ENCODE measurements around the gene EPHA7. TPM values are rescaled to one million over a fixed set of nuclear protein-coding genes. Genes with fewer than 3 reads are reported as not detected.

EPHA7 gene
- total RNA-seq, 1 experiment from 2014 or later, result not detected

DNA sequence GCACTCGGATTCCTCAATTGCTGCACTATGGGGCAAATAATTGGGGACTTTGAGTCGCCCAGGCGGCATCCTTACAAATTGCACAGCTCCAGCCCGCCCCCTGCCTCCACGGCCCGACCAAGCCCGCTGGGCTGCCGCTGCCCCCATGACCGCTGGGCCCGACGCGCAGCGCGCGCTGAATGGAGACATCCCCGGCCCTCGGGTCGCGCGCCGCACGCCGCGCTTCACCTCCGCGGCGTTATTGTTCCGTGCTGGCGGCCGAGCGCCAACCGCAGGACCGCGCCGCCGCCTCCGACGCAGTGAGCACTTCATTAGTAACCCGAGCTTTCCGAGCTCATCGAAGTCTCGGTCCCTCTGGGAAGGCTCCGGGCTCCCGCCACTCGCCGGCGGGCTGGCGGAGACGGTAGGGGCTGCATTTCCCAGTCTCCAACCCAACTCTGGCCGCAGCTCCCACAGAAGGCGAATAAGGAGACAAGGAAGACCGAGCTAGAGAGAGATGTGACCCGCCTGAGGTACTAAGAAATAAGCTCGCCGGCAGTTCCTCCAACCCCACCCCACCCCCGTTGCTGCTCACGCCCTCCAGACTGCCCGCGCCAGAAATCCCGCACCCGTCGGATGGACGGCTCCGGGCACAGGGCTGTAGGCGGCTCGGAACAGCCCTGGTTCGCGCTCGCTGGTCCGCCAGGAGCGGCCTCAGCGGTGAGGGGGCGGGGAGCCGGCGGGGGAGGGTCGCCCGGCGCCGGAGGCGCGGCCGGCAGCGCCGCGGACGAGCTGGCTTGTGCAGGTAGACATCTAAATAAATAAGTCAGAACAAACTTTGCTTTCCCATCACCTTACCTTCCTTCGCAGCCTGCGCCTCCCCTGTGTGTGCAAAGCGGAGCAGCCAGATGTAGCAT is 703 bp downstream of the EPHA7 start:
- CTCF ChIA-PET, result no interaction called here

DNA sequence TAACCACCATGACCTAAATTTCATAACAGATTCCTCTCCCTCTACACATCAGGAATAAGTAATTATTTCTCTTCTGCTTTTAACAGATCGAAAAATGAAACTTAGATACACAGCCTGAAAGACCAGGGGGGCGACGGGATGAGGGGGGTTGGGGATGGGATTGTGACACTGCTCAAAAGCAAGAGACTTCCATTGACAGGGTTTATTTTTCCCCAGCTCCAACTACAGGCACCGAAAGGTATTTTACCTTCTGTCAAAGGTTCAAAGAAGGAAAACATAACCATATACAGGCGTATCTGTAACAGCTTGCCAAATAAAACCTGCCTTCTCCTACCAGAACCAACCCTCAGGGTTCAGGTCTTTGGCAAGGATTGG is 1.3 kb downstream of the EPHA7 start:
- BruUV-seq (replicated peaks), result no TSS peak
- Histone ChIP-seq H3K9me2 (ENCODE audit: insufficient read depth) (no peaks in the 10 kb centered on the region), H3K4me2 (ENCODE audit: low read length) (no peak overlapping the region), H3K36me3 (ENCODE audit: control insufficient read depth in 1 of 2, insufficient read depth in 2 of 2, low read length in 2 of 2) (no peaks in the 10 kb centered on the region), H3K9me3 (ENCODE audit: control insufficient read depth in 1 of 2, insufficient read depth in 1 of 2, low read depth in 1 of 2, low read length in 2 of 2) (peaks cover 0 to 9% of the 10 kb centered on the region in 2 experiments; a peak in 2 of 4 replicates), H3K79me2 (ENCODE audit: insufficient read depth, low read length) (no peaks in the 10 kb centered on the region), H3K27ac (ENCODE audit: low read depth, low read length) (no peak overlapping the region), H3K4me3 (replicated peaks in 1 of 2; ENCODE audit: low read depth in 1 of 2, low read length in 2 of 2) (no peak overlapping the region), H3K4me1 (ENCODE audit: control insufficient read depth in 1 of 2, insufficient read depth in 2 of 2, low read length in 2 of 2) (no peaks in the 10 kb centered on the region), H2AFZ (ENCODE audit: low read depth, low read length, poor library complexity, severe bottlenecking) (no peak overlapping the region), H3K9ac (ENCODE audit: low read length) (no peak overlapping the region), H3K27me3 (ENCODE audit: insufficient read depth, low read length) (no peaks in the 10 kb centered on the region), H4K20me1 (ENCODE audit: insufficient read depth) (no peaks in the 10 kb centered on the region)
- DNase-seq (ENCODE audit: low read depth, low spot score), result no peak
- ChIA-PET CTCF (no interaction called here), RAD21 (ENCODE audit: low non-redundant PET in 1 of 2, low total read pairs in 2 of 2, uncharacterized antibody in 2 of 2, unreplicated experiment in 2 of 2) (no interaction called here), POLR2A (no interaction called here)
- TF ChIP-seq YY1 (IDR thresholded peaks at IDR 0.05; ENCODE audit: extremely low read depth, insufficient replicate concordance, low read depth, low read length) (no peak), JUND (IDR thresholded peaks at IDR 0.05) (no peak), ELF1 (IDR thresholded peaks at IDR 0.05; ENCODE audit: borderline replicate concordance, low read depth) (no peak), EZH2 (IDR thresholded peaks at IDR 0.05) (no peak), EZH2phosphoT487 (IDR thresholded peaks at IDR 0.05; ENCODE audit: borderline replicate concordance) (no peak), CBX3 (IDR thresholded peaks at IDR 0.05; ENCODE audit: low read depth) (no peak), CTCF (IDR thresholded peaks at IDR 0.05 in 2 of 3, conservative IDR thresholded peaks at IDR 0.05 in 1 of 3; ENCODE audit: borderline replicate concordance in 1 of 3, insufficient read depth in 1 of 3, low read depth in 2 of 3, low read length in 2 of 3) (no peak), FOSL1 (IDR thresholded peaks at IDR 0.05; ENCODE audit: low read depth) (no peak), POLR2AphosphoS5 (IDR thresholded peaks at IDR 0.05; ENCODE audit: low read depth, low read length) (no peak), TCF7L2 (IDR thresholded peaks at IDR 0.05; ENCODE audit: borderline replicate concordance, extremely low read depth, insufficient read depth, insufficient read length) (no peak)
- intact Hi-C loops (cut with micrococcal nuclease), result no loop called here
- no peak for ATAC-seq

More for the DNA sequence above, 703 bp downstream of the EPHA7 start:
- POLR2A ChIA-PET, result no interaction called here
- Histone ChIP-seq H2AFZ (ENCODE audit: low read depth, low read length, poor library complexity, severe bottlenecking) (no peak overlapping the region), H3K79me2 (ENCODE audit: insufficient read depth, low read length) (no peaks in the 10 kb centered on the region), H3K4me1 (ENCODE audit: control insufficient read depth in 1 of 2, insufficient read depth in 2 of 2, low read length in 2 of 2) (no peaks in the 10 kb centered on the region), H3K9ac (ENCODE audit: low read length) (no peak overlapping the region), H3K9me3 (ENCODE audit: control insufficient read depth in 1 of 2, insufficient read depth in 1 of 2, low read depth in 1 of 2, low read length in 2 of 2) (peaks cover 0 to 9% of the 10 kb centered on the region in 2 experiments; a peak in 2 of 4 replicates), H3K36me3 (ENCODE audit: control insufficient read depth in 1 of 2, insufficient read depth in 2 of 2, low read length in 2 of 2) (no peaks in the 10 kb centered on the region), H3K9me2 (ENCODE audit: insufficient read depth) (no peaks in the 10 kb centered on the region), H4K20me1 (ENCODE audit: insufficient read depth) (no peaks in the 10 kb centered on the region), H3K27me3 (ENCODE audit: insufficient read depth, low read length) (no peaks in the 10 kb centered on the region), H3K4me3 (replicated peaks in 1 of 2; ENCODE audit: low read depth in 1 of 2, low read length in 2 of 2) (no peak overlapping the region), H3K4me2 (ENCODE audit: low read length) (no peak overlapping the region), H3K27ac (ENCODE audit: low read depth, low read length) (no peak overlapping the region)
- intact Hi-C loops (cut with micrococcal nuclease), result no loop called here
- BruUV-seq (replicated peaks), result no TSS peak
- TF ChIP-seq SP1 (IDR thresholded peaks at IDR 0.05; ENCODE audit: low read depth), result no peak
- no peak for TF ChIP-seq FOSL1 (IDR thresholded peaks at IDR 0.05; ENCODE audit: low read depth)
- TF ChIP-seq POLR2AphosphoS5 (IDR thresholded peaks at IDR 0.05; ENCODE audit: low read depth, low read length), result no peak
- TF ChIP-seq RAD21 (IDR thresholded peaks at IDR 0.05; ENCODE audit: low read depth), result no peak
- TF ChIP-seq CBX3 (IDR thresholded peaks at IDR 0.05; ENCODE audit: low read depth), result no peak
- TF ChIP-seq, protein P1, sequence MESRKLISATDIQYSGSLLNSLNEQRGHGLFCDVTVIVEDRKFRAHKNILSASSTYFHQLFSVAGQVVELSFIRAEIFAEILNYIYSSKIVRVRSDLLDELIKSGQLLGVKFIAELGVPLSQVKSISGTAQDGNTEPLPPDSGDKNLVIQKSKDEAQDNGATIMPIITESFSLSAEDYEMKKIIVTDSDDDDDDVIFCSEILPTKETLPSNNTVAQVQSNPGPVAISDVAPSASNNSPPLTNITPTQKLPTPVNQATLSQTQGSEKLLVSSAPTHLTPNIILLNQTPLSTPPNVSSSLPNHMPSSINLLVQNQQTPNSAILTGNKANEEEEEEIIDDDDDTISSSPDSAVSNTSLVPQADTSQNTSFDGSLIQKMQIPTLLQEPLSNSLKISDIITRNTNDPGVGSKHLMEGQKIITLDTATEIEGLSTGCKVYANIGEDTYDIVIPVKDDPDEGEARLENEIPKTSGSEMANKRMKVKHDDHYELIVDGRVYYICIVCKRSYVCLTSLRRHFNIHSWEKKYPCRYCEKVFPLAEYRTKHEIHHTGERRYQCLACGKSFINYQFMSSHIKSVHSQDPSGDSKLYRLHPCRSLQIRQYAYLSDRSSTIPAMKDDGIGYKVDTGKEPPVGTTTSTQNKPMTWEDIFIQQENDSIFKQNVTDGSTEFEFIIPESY (IDR thresholded peaks at IDR 0.05; ENCODE audit: extremely low read depth, insufficient replicate concordance, low read length), result no peak
- no peak for TF ChIP-seq SIN3A (IDR thresholded peaks at IDR 0.05; ENCODE audit: low read depth)
- ATAC-seq (no peak), DNase-seq (ENCODE audit: low read depth, low spot score) (no peak)
- RAD21 ChIA-PET (ENCODE audit: low non-redundant PET in 1 of 2, low total read pairs in 2 of 2, uncharacterized antibody in 2 of 2, unreplicated experiment in 2 of 2), result no interaction called here
